K562 (cell line): ENCODE measurements around the gene MRPS6. TPM values are rescaled to one million over a fixed set of nuclear protein-coding genes. Genes with fewer than 3 reads are reported as not detected.

Source experiments
- ATAC-seq: fragments of 200-7000 bp; cut with Tn5 transposase; 3 replicates; pipeline ENCODE4 v1.9.1; 2020; ENCODE audit warnings: moderate library complexity
- BruUV-seq: library from RNA; stranded (reverse); fragments of 400-500 nt; replicated peaks from 2 replicates; lab custom pipeline; 2021; lab: Mats Ljungman, UMichigan
- CTCF ChIA-PET: fragments of 300-600 bp; formaldehyde crosslinking; extraction: SDS; loops from one replicate; lab custom pipeline; 2021; ENCODE audit warnings: low intra/inter-chr PET ratio; lab: Yijun Ruan, JAX
- POLR2A ChIA-PET: fragments of 300-600, 350-650 bp; sonication (Branson Sonifier 250); formaldehyde crosslinking; extraction: SDS; loops from one replicate; lab custom pipeline; 2021; ENCODE audit warnings: antibody characterized with exemption, inconsistent platforms; lab: Yijun Ruan, JAX
- DNase-seq, 4 experiments: peaks; one replicate each; pipeline versions ENCODE4 v3.0.0 to v3.0.0-alpha.2; 2011 to 2018; ENCODE audit warnings: low spot score in 3 of 4, mixed read lengths in 3 of 4; ENCODE audit errors: extremely low read depth in 1 of 4
- FAIRE-seq: peaks from 2 replicates; lab custom pipeline; 2011; peaks lifted over from hg19 to GRCh38; lab: Jason Lieb, UNC
- H2AFZ ChIP-seq: 2 replicates; pipeline ENCODE4 v1.6.0; 2011; ENCODE audit warnings: low read depth, low read length, control low read depth, inconsistent platforms
- H3K27ac ChIP-seq: fragments of 200-600 bp; 3 replicates; pipeline ENCODE4 v1.8.0; 2011; ENCODE audit warnings: low read depth, mild to moderate bottlenecking, control low read depth, inconsistent platforms, low read length, moderate library complexity, mixed read lengths; ENCODE audit errors: extremely low read depth
- H3K27me3 ChIP-seq, 2 experiments: fragments of 300-600 bp in 1 of 2; 2 replicates in 1 of 2; 3 replicates in 1 of 2; pipeline versions ENCODE4 v1.6.0 to v1.8.0; 2011; ENCODE audit warnings: inconsistent platforms in 2 of 2, low read length in 2 of 2, mild to moderate bottlenecking in 1 of 2, mixed read lengths in 1 of 2, moderate library complexity in 1 of 2; ENCODE audit not compliant: control insufficient read depth in 2 of 2, insufficient read depth in 2 of 2
- H3K36me3 ChIP-seq: fragments of 300-600 bp; 3 replicates; pipeline ENCODE4 v1.8.0; 2011; ENCODE audit warnings: mild to moderate bottlenecking, low read length, inconsistent platforms; ENCODE audit not compliant: control insufficient read depth, insufficient read depth
- H3K4me1 ChIP-seq, 2 experiments: fragments of 200-600 bp in 1 of 2; replicated peaks in 1 of 2; 2 replicates in 1 of 2; 3 replicates in 1 of 2; pipeline versions ENCODE4 v1.5.1 to v1.8.0; 2011; ENCODE audit warnings: inconsistent platforms in 2 of 2, low read length in 2 of 2, mild to moderate bottlenecking in 1 of 2, mixed read lengths in 1 of 2, moderate library complexity in 1 of 2; ENCODE audit not compliant: control insufficient read depth in 2 of 2, insufficient read depth in 2 of 2
- H3K4me2 ChIP-seq: 2 replicates; pipeline ENCODE4 v1.6.1; 2011; ENCODE audit warnings: low read length, control low read depth, inconsistent platforms, mixed read lengths; ENCODE audit not compliant: insufficient read depth
- H3K4me3 ChIP-seq: fragments of 200-600 bp; sonication (generic), shearing (Covaris generic); 2 replicates; pipeline ENCODE4 v1.5.1; 2016; ENCODE audit warnings: control low read depth, inconsistent platforms
- H3K79me2 ChIP-seq: fragments of 200-600 bp; 3 replicates; pipeline ENCODE4 v1.8.0; 2011; ENCODE audit warnings: low read length, inconsistent platforms; ENCODE audit not compliant: control insufficient read depth, insufficient read depth
- H3K9ac ChIP-seq, 2 experiments: 2 replicates each; pipeline versions ENCODE4 v1.6.0 to v1.6.1; 2011; ENCODE audit warnings: low read depth in 2 of 2, low read length in 2 of 2, control low read depth in 1 of 2, inconsistent platforms in 1 of 2, mild to moderate bottlenecking in 1 of 2, mixed read lengths in 1 of 2; ENCODE audit not compliant: insufficient read depth in 1 of 2
- H3K9me1 ChIP-seq: one replicate; pipeline ENCODE4 v1.6.0; 2011; ENCODE audit warnings: inconsistent platforms, mild to moderate bottlenecking, low read length, moderate library complexity; ENCODE audit not compliant: control insufficient read depth, insufficient read depth
- H3K9me3 ChIP-seq: replicated peaks from 2 replicates; pipeline ENCODE4 v1.5.1; 2011; ENCODE audit warnings: low read depth, low read length, inconsistent platforms; ENCODE audit not compliant: control insufficient read depth, insufficient read depth
- H4K20me1 ChIP-seq: replicated peaks from 2 replicates; pipeline ENCODE4 v1.6.1; 2011; ENCODE audit warnings: low read length, inconsistent platforms, mixed read lengths; ENCODE audit not compliant: control insufficient read depth, insufficient read depth
- C11orf30 ChIP-seq: fragments of 450-650 bp; IDR thresholded peaks from 2 replicates; pipeline ENCODE4 v1.6.1; 2016; ENCODE audit warnings: low read depth, mild to moderate bottlenecking
- FOXJ2 ChIP-seq: fragments of 200-800 bp; sonication (Bioruptor generic); IDR thresholded peaks from 2 replicates; pipeline ENCODE4 v1.6.1; 2016; ENCODE audit warnings: missing genetic modification characterization, missing compliant biosample characterization
- JUNB ChIP-seq: fragments of 450-650 bp; formaldehyde crosslinking; conservative IDR thresholded peaks from 2 replicates; pipeline ENCODE4 v1.4.0; 2020; ENCODE audit warnings: mild to moderate bottlenecking
- KLF10 ChIP-seq: fragments of 250-450 bp; sonication (Bioruptor Pico); IDR thresholded peaks from 2 replicates; pipeline ENCODE4 v1.6.1; 2021; ENCODE audit warnings: matching md5 sums
- MAZ ChIP-seq, 2 experiments: fragments of 450-650 bp in 1 of 2; sonication (generic) in 1 of 2; formaldehyde crosslinking; IDR thresholded peaks in 1 of 2; conservative IDR thresholded peaks in 1 of 2; 2 replicates each; pipeline versions ENCODE4 v1.4.0 to v1.5.0; 2020; ENCODE audit warnings: mild to moderate bottlenecking in 1 of 2, missing genetic modification reagents in 1 of 2
- MBD2 ChIP-seq: sonication (generic); IDR thresholded peaks from 2 replicates; pipeline ENCODE4 v1.6.1; 2016; ENCODE audit warnings: low read depth, borderline replicate concordance
- PBX2 ChIP-seq, 2 experiments: IDR thresholded peaks in 1 of 2; conservative IDR thresholded peaks in 1 of 2; 2 replicates each; pipeline ENCODE4 v1.6.1; 2016; ENCODE audit warnings: low read depth in 2 of 2, mild to moderate bottlenecking in 1 of 2, missing compliant biosample characterization in 1 of 2, missing genetic modification characterization in 1 of 2, moderate library complexity in 1 of 2
- PHF21A ChIP-seq: fragments of 450-650 bp; IDR thresholded peaks from 2 replicates; pipeline ENCODE4 v1.6.1; 2017; ENCODE audit warnings: low read depth, borderline replicate concordance
- PTRF ChIP-seq: fragments of 450-650 bp; IDR thresholded peaks from 2 replicates; pipeline ENCODE4 v1.6.1; 2016; ENCODE audit warnings: mild to moderate bottlenecking, missing genetic modification characterization, missing compliant biosample characterization
- RBFOX2 ChIP-seq: fragments of 200-400 bp; formaldehyde crosslinking; IDR thresholded peaks from 2 replicates; pipeline ENCODE4 v1.6.1; 2017; ENCODE audit warnings: low read depth, mild to moderate bottlenecking, low read length, moderate library complexity
- SFPQ ChIP-seq: fragments of 200-400 bp; formaldehyde crosslinking; IDR thresholded peaks from 2 replicates; pipeline ENCODE4 v1.6.1; 2017; ENCODE audit warnings: mild to moderate bottlenecking, low read depth, low read length, moderate library complexity
- SMAD1 ChIP-seq: fragments of 150-350 bp; IDR thresholded peaks from 2 replicates; pipeline ENCODE4 v1.6.1; 2014; ENCODE audit warnings: low read length, low read depth; ENCODE audit not compliant: partially characterized antibody
- SMARCA4 ChIP-seq: fragments of 450-650 bp; IDR thresholded peaks from 2 replicates; pipeline ENCODE4 v1.6.1; 2016
- TCF3 ChIP-seq: sonication (generic); formaldehyde crosslinking; IDR thresholded peaks from 2 replicates; pipeline ENCODE4 v1.4.0; 2020; ENCODE audit warnings: mild to moderate bottlenecking, missing genetic modification reagents
- ZBTB26 ChIP-seq: fragments of 450-650 bp; formaldehyde crosslinking; IDR thresholded peaks from 2 replicates; pipeline ENCODE4 v1.4.0; 2022; ENCODE audit warnings: missing genetic modification characterization
- ZNF12 ChIP-seq: sonication (generic); formaldehyde crosslinking; IDR thresholded peaks from 2 replicates; pipeline ENCODE4 v1.4.0; 2020; ENCODE audit warnings: mild to moderate bottlenecking, missing genetic modification reagents
- ZNF224 ChIP-seq: sonication (generic); formaldehyde crosslinking; IDR thresholded peaks from 2 replicates; pipeline ENCODE4 v1.8.0; 2022; ENCODE audit warnings: mild to moderate bottlenecking, missing genetic modification reagents
- WGBS: fragments of 100-300 bp; shearing (Covaris generic); methylation state at CpG from one replicate; pipeline ENCODE4 v1.1.6; 2016; ENCODE audit warnings: low coverage, mixed read lengths; ENCODE audit not compliant: insufficient coverage; ENCODE audit errors: missing lambda C conversion rate; 5-methylcytosine and 5-hydroxymethylcytosine counted together
- in situ Hi-C: fragments of 300-500 bp; cut with MboI; formaldehyde crosslinking; loops from 4 replicates; pipeline ENCODE4 v1.15.0; 2018; ENCODE audit warnings: inconsistent platforms, mixed read lengths
- intact Hi-C: fragments of 100-400 bp; cut with micrococcal nuclease; formaldehyde crosslinking; loops from 2 replicates; pipeline ENCODE4 v1.14.2; 2022
- polyA plus RNA-seq, 8 experiments: library from polyadenylated mRNA; depleted of rRNA in 4 of 8; stranded (reverse) in 5 of 8; unstranded in 3 of 8; fragments of >200 nt; fragmentation: Nextera tagmentation in 2 of 8; fragmentation: Illumina TruSeq in 1 of 8; extraction: Ambion mirVana in 2 of 8; extraction: Trizol in 1 of 8; gene quantifications; 2 replicates each; pipeline versions ENCODE4 v1.2.1 to v1.2.3, GENCODE V29; 2011 to 2014; ENCODE audit warnings: inconsistent platforms in 1 of 8, missing spikeins in 1 of 8
- total RNA-seq, 7 experiments: library from RNA; depleted of rRNA in 6 of 7; stranded (reverse); fragments of >200 nt in 6 of 7; fragmentation: Illumina TruSeq in 2 of 7; extraction: Trizol in 2 of 7; gene quantifications; 2 replicates each; pipeline versions ENCODE4 v1.2.1 to v1.2.3, GENCODE V29; 2011 to 2021; ENCODE audit warnings: low replicate concordance in 1 of 7

The MRPS6 gene
- total and polyA plus RNA-seq, 9 of the 15 experiments (the other 6 are each of a cell fraction or from before 2014, with no cell fraction given), result 26.1 to 72.0 (median 39.3) TPM

GRCh38 chr21:34094949-34095348, 21.6 kb downstream of the MRPS6 start (continued):
- TF ChIP-seq PHF21A (no peak), ZBTB26 (no peak), MAZ (CRISPR knock-in tag; conservative IDR thresholded peaks at IDR 0.05 in 1 of 2, IDR thresholded peaks at IDR 0.05 in 1 of 2) (no peak)

GRCh38 chr21:34097442-34097841, 24.1 kb downstream of the MRPS6 start:
- DNase-seq (no peak), ATAC-seq (no peak), FAIRE-seq (no peak)
- no peaks in the 10 kb centered on the region for H4K20me1 ChIP-seq
- H3K9me1 ChIP-seq, result no peaks in the 10 kb centered on the region
- no peaks in the 10 kb centered on the region for H3K27me3 ChIP-seq
- ChIA-PET POLR2A (no interaction called here), CTCF (no interaction called here)
- no peaks in the 10 kb centered on the region for H3K9me3 ChIP-seq
- H3K4me3 ChIP-seq, result no peak overlapping the region
- H3K27ac ChIP-seq, result no peak overlapping the region
- H3K4me1 ChIP-seq, result 0 out of 5 replicates have a peak, but pooled peaks cover 0 to 2% of the 10 kb centered on the region in 2 experiments
- 83% methylated on average over 2 of the region's 2 CpGs for WGBS
- no peak overlapping the region for H3K4me2 ChIP-seq
- H3K36me3 ChIP-seq, result peaks cover 50% of the 10 kb centered on the region
- peaks cover 96% of the 10 kb centered on the region for H3K79me2 ChIP-seq
- intact Hi-C loops, result no loop called here
- no TSS peak for BruUV-seq
- in situ Hi-C loops, result no loop called here
- no peak overlapping the region for H2AFZ ChIP-seq
- H3K9ac ChIP-seq, result no peak overlapping the region
- TF ChIP-seq SMARCA4 (no peak), FOXJ2 (tag) (no peak), KLF10 (no peak), JUNB (CRISPR knock-in tag) (no peak), MBD2 (no peak), PBX2 (CRISPR knock-in tag; IDR thresholded peaks at IDR 0.05; ENCODE audit: low read depth) (no peak), PBX2 (tag; conservative IDR thresholded peaks at IDR 0.05; ENCODE audit: low read depth) (no peak), PTRF (tag) (no peak), ZNF12 (no peak), TCF3 (CRISPR knock-in tag) (no peak), ZNF224 (CRISPR knock-in tag) (no peak), SFPQ (no peak), C11orf30 (no peak), SMAD1 (no peak), RBFOX2 (no peak)
